NCI-H2196 (cell line): ENCODE measurements around the gene ORC4.

Source experiments
- DNase-seq: peaks from one replicate; lab custom pipeline; 2025; ENCODE audit not compliant: unreplicated experiment; lab: John Stamatoyannopoulos, UW

The ORC4 gene

GRCh38 chr2:147937744-147938349 lies 82.7 kb downstream of the ORC4 start:
- DNase-seq, result peak; percentile 48

- no peak for DNase-seq
Observed at GRCh38 chr2:147934881-147935620, 85.5 kb downstream of the ORC4 start.

- DNase-seq, result no peak
Observed at GRCh38 chr2:147933931-147934330, 86.6 kb downstream of the ORC4 start.

GRCh38 chr2:147927053-147927588 lies 93.4 kb downstream of the ORC4 start:
- no peak for DNase-seq

- peak; percentile 15 for DNase-seq
Observed at GRCh38 chr2:147925886-147926285, 94.7 kb downstream of the ORC4 start.

GRCh38 chr2:147924647-147925046 lies 95.9 kb downstream of the ORC4 start:
- DNase-seq, result no peak

- DNase-seq, result no peak
Observed at GRCh38 chr2:147923846-147924245, 96.7 kb downstream of the ORC4 start.

- DNase-seq, result no peak
Observed at GRCh38 chr2:147917161-147917560, 103.4 kb downstream of the ORC4 start.

GRCh38 chr2:147916723-147917122 lies 103.8 kb downstream of the ORC4 start:
- no peak for DNase-seq

GRCh38 chr2:147916067-147916466 lies 104.5 kb downstream of the ORC4 start:
- DNase-seq, result no peak

GRCh38 chr2:147913701-147914480 lies 106.6 kb downstream of the ORC4 start:
- peak; percentile 8 for DNase-seq

GRCh38 chr2:147910990-147911473 lies 109.5 kb downstream of the ORC4 start:
- DNase-seq, result peak; percentile 80

- DNase-seq, result no peak
Observed at GRCh38 chr2:147909178-147909577, 111.4 kb downstream of the ORC4 start.

- DNase-seq, result no peak
Observed at GRCh38 chr2:147904051-147904450, 116.5 kb downstream of the ORC4 start.

GRCh38 chr2:147888680-147889079 lies 131.9 kb downstream of the ORC4 start:
- DNase-seq, result no peak

- DNase-seq, result no peak
Observed at GRCh38 chr2:147886136-147886535, 134.4 kb downstream of the ORC4 start.

- DNase-seq, result no peak
Observed at GRCh38 chr2:147884830-147885229, 135.7 kb downstream of the ORC4 start.

GRCh38 chr2:147882631-147883030 lies 137.9 kb downstream of the ORC4 start:
- DNase-seq, result no peak
